BJ (cell line): ENCODE results near the gene SAMD11. TPM values are rescaled to one million over a fixed set of nuclear protein-coding genes. Genes with fewer than 3 reads are reported as not detected.
"Not testable (repeated sequence)": the region's sequence is repeated elsewhere in the genome, so short reads cannot be mapped to it uniquely, and the experiment has no call there.

Experiments used
- CTCF ChIA-PET: fragments of 350-600 bp; formaldehyde crosslinking; extraction: SDS; loops from one replicate; lab custom pipeline; 2021; ENCODE audit warnings: antibody characterized with exemption, inconsistent platforms; lab: Yijun Ruan, JAX
- POLR2A ChIA-PET: fragments of 300-600 bp; sonication (Branson Sonifier 250); formaldehyde crosslinking; extraction: SDS; loops from one replicate; lab custom pipeline; 2021; ENCODE audit warnings: antibody characterized with exemption; lab: Charles Lee
- DNase-seq: peaks from one replicate; pipeline ENCODE4 v3.0.0-alpha.2; 2011; ENCODE audit warnings: low read depth
- H3K27me3 ChIP-seq: 2 replicates; pipeline ENCODE4 v1.6.0; 2011; ENCODE audit warnings: low read length; ENCODE audit not compliant: control insufficient read depth, insufficient read depth
- H3K36me3 ChIP-seq: 2 replicates; pipeline ENCODE4 v1.5.1; 2011; ENCODE audit warnings: low read length; ENCODE audit not compliant: control insufficient read depth, insufficient read depth
- H3K4me3 ChIP-seq: 2 replicates; pipeline ENCODE4 v1.5.1; 2011; ENCODE audit warnings: low read depth, mild to moderate bottlenecking, control low read depth, low read length
- polyA plus RNA-seq: library from polyadenylated mRNA; depleted of rRNA; stranded (reverse); fragments of >200 nt; gene quantifications from 2 replicates; pipeline ENCODE4 v1.2.3, GENCODE V29; 2011
- TF ChIP-seq, protein P1 (sequence below): IDR thresholded peaks from 2 replicates; pipeline ENCODE4 v1.5.1; 2011; ENCODE audit warnings: low read depth, mild to moderate bottlenecking, control low read depth, inconsistent platforms, low read length, moderate library complexity; ENCODE audit not compliant: insufficient read depth

The SAMD11 gene
- polyA plus RNA-seq, 1 experiment, result 10.0 TPM

DNA sequence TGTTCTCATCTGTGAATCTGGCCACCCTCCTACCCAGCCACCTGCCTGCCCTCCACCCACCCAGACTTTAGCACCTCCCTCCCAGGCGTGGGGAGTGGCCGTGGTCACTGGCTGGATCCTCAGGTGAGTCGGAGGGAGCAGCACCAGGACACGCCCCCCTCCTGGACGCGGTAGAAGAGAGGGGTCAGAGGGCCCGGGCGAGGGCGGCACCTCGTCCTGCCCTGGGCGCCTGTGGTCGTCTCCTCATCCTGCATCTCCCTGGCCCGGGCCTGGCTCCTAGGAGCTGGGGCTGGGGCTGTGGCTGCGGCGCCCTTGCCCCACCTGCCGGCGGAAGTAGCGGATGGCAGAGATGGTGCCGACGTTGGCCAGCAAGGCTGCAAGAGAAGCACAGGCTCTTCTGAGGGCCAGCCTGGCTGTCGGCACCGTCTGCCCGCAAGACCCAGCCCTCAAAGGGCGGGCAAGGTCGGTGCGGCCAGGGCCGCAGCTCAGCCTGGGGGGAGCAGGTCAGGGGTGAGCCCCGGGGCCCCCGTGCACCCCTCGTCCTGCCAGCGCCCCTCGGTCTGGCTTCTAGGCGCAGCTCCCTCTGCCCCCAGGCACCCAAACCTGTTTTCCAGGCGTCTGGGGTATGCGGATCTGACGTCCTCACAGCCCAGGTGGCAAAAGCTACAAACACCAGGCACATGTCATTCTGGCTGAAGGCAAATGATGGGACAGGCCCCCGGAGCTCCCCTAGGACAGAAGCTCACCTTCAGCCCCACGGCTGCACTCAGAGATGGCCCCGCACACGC, 52.4 kb downstream of the SAMD11 start:
- TF ChIP-seq, protein P1, sequence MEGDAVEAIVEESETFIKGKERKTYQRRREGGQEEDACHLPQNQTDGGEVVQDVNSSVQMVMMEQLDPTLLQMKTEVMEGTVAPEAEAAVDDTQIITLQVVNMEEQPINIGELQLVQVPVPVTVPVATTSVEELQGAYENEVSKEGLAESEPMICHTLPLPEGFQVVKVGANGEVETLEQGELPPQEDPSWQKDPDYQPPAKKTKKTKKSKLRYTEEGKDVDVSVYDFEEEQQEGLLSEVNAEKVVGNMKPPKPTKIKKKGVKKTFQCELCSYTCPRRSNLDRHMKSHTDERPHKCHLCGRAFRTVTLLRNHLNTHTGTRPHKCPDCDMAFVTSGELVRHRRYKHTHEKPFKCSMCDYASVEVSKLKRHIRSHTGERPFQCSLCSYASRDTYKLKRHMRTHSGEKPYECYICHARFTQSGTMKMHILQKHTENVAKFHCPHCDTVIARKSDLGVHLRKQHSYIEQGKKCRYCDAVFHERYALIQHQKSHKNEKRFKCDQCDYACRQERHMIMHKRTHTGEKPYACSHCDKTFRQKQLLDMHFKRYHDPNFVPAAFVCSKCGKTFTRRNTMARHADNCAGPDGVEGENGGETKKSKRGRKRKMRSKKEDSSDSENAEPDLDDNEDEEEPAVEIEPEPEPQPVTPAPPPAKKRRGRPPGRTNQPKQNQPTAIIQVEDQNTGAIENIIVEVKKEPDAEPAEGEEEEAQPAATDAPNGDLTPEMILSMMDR, result peak; percentile 80
- Histone ChIP-seq H3K36me3 (no peaks in the 10 kb centered on the region), H3K27me3 (no peaks in the 10 kb centered on the region), H3K4me3 (peak overlapping the region; percentile 42)
- ChIA-PET POLR2A (no interaction called here), CTCF (interaction anchor here (0.5 to 3.2 kb wide), 17 partner anchors 8 to 331 kb away, joined by 3 to 14 read pairs (median 3); partner anchors contain the start of genes HES4 and PLEKHN1)
- DNase-seq, result no peak

DNA sequence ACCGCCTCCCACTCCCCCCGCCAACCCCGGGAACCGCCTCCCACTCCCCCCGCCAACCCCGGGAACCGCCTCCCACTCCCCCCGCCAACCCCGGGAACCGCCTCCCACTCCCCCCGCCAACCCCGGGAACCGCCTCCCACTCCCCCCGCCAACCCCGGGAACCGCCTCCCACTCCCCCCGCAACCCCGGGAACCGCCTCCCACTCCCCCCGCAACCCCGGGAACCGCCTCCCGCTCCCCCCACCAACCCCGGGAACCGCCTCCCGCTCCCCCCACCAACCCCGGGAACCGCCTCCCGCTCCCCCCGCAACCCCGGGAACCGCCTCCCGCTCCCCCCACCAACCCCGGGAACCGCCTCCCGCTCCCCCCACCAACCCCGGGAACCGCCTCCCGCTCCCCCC, 53.1 kb downstream of the SAMD11 start:
- H3K27me3 ChIP-seq, H3K4me3 ChIP-seq, H3K36me3 ChIP-seq, DNase-seq, POLR2A ChIA-PET: not testable (repeated sequence)
- CTCF ChIA-PET, result interaction anchor here (0.6 to 3.2 kb wide), 12 partner anchors 8 to 107 kb away, joined by 3 to 14 read pairs (median 4); partner anchors contain the start of genes HES4 and PLEKHN1

DNA sequence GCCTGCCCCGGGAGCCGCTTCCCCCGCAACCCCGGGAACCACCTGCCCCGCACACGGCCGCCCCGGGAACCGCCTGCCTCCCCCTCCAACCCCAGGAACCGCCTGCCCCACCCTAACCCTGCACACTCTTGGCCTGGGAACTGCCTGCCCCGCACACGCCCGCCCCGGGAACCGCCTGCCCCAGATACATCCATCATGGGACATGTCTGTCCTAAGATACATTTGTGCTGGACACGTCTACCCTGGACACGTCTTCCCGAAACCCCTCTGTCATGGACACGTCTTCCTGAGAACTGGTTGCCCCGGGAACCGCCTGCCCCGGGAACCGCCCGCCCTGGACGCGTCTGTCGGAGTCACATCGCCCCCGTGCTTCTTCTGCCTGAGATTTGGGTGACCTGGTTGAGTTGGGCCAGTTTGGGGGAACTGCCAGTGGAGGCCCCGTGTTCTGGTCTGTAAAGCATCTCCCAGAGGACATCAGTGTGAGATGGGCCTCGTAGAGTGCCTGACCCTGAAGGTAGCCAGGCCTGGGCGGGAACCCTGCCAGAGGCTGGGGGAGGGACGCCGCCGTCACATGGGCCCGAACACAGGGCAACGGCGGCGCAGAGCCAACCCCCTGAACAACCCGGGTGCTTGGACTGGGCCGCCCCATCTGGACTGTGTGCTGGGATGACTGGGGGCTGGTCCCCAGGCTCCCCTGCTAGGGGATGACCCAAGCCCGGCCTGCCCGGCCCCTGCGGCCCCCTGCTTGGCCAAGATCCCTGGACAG, 54.5 kb downstream of the SAMD11 start:
- Histone ChIP-seq H3K27me3 (no peaks in the 10 kb centered on the region), H3K4me3 (no peak overlapping the region), H3K36me3 (no peaks in the 10 kb centered on the region)
- ChIA-PET POLR2A (no interaction called here), CTCF (no interaction called here)
- TF ChIP-seq, protein P1, result no peak
- DNase-seq, result no peak

DNA sequence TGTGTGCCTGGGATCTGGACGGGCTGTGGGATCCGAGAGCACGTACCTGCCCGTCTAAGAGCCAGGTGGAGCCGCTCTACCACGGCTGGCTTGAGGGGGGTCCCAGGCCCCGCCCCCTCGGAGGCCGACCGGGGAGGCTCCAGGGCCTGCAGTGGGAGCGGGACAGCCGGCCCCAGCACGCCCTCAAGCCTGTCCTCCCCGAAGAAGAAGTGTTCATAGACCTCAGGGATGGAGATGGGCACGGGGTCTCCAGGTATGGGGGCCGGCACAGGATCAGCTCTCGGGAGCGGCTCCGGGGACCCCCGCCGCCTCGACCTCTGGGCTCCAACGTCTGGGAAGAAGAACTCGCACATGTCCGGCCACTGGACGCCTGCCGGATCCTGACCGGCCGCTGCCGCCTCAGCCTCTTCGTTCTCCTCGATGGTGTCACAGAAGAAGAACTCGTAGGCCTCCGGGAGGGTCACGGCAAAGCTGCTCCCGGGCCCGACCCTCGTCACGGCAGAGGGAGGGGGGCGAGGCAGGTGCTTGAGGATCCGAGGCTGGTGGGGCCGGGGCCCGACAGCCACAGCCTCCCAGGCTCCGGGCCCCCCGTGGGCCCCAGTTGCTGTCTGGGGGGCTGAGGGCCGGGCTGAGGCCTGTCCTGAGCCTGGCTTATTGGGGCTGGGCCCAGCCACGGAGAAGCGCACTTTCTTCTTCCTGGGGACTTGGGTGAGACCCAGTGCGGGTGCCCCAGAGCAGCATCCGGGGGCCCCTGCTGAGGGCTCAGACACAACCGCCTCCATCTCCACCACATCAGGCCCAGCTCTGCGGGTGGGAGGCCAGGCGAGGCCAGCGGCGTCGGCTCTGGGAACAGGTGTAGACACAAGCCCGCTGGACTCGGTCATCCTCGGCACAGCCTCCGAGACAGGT, 55.4 kb downstream of the SAMD11 start:
- ChIA-PET POLR2A (no interaction called here), CTCF (interaction anchor here (9.5 kb wide), 1 partner anchor 83 kb away, joined by 157 read pairs; no protein-coding TSS in a partner anchor)
- DNase-seq, result no peak
- H3K27me3 ChIP-seq, result no peaks in the 10 kb centered on the region
- no peak overlapping the region for H3K4me3 ChIP-seq
- TF ChIP-seq, protein P1, result no peak
- no peaks in the 10 kb centered on the region for H3K36me3 ChIP-seq

DNA sequence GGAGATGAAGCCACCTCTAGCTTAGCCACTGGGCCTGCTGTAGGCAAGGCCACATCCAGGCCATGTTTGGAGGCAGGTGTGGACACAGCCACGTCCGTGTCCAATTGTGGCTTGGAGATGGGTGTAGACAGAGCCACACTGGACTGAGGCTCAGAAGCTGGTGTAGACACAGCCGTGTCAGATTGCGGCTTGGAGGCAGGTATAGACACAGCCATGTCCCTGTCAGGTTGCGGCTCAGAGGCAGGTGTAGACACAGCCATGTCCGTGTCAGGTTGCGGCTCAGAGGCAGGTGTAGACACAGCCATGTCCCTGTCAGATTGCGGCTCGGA, 56.0 kb downstream of the SAMD11 start:
- CTCF ChIA-PET, result interaction anchor here (0.6 to 9.5 kb wide), 4 partner anchors 23 to 268 kb away, joined by 3 to 157 read pairs (median 24); no protein-coding TSS in a partner anchor
- no peak for DNase-seq
- POLR2A ChIA-PET, result no interaction called here
- no peaks in the 10 kb centered on the region for H3K36me3 ChIP-seq
- no peaks in the 10 kb centered on the region for H3K27me3 ChIP-seq
- TF ChIP-seq, protein P1, result no peak
- H3K4me3 ChIP-seq, result no peak overlapping the region
